DMS53 treated with DMSO at 0.1 percent for 48 hours (cell line): ENCODE measurements around the gene IQSEC1.

Experiments
- DNase-seq: peaks from one replicate; lab custom pipeline; 2025; ENCODE audit not compliant: unreplicated experiment; lab: John Stamatoyannopoulos, UW

The IQSEC1 gene

DNA sequence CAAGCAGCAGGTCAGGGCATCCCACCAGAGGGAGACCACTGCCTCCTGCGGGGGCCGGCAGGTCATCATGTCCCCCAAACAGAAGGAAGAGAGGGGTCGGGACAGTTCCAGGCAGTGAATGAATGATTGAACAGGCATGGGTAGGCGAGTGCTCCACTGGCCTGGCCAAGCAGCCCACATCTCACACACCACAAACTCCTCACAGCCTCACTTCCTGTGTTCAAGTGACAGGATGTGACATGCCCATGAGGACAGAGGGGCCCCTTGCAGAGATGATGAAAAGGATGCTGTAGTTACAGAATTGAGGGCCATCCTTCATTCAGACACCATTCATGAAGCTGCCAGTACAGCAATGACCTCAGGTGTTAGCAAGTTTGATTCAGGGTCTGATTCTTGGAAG is 3.7 kb downstream of the IQSEC1 start:
- no peak for DNase-seq

DNA sequence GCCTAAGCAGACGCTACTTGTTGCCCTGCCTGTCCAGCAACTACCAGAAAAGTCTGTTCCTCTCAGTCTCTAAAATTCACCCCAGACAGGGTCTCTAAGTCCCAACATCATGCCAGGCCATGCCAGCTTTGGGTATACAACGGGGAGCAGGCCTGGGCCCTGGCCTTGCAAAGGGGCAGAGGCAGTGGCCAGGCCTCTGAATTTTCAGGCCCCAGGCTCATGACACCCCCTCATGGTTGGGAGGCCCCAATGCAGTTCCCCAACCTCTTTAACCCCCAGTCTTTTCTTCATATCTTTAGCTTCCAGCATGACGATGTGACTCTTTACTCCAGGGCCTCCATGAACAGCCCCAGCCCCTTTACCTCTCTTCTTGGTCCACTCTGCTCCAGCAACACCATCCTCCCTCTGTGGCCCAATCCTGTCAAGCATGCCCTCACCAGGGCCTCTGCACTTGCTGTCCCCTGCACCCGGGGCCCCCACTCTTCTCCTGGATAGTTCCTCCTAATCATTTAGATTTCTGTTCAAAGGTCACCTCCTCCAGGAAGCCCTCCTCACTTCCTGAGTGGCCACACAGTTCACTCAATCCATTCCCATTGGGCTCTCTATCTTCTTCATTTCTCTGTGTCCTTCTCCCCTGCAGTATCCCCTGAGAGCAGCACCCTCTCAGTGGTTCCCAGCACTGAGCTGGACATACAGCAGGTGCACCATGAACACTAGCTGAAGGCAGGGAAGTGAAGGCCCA is 4.8 kb downstream of the IQSEC1 start:
- DNase-seq = no peak

DNA sequence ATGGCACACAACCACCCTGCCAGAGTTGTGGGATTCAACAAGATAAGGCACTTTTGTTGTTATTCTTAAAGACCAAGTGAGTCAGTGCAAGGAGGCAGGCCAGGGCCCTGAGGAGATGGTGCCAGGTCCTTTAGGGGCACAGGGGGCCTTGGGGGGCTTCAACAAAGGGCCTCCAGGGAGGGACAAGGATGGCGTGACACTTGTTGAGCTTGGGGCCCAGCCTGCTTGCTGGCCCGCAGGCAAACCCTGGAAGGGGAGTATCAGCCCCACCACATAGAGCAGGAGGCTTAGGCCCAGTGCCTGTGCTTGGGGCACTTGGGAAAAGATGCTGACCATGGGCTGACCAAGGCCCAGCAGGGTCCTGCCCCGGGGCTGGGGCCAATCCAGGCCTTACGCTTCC is 5.5 kb downstream of the IQSEC1 start:
- DNase-seq = no peak

DNA sequence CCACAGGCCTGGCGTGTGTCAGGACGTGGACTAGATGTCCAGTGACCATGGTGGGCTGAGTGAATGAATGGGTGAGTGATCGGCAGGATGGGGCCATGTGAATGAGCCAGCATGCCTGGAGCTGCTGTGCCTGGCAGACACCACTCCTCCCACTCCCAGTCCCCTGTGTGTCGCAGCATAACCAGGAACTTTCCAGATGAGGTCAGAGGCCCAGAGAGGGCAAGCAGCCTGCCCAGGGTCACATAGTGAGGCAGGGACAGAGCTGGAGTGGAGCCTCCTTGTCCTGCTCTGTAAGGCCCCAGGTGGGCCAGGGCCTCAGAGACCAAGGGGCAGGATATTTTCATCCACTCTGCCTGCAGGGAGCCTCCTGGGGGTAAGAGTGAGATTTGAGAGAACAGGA is 6.4 kb downstream of the IQSEC1 start:
- DNase-seq = no peak

DNA sequence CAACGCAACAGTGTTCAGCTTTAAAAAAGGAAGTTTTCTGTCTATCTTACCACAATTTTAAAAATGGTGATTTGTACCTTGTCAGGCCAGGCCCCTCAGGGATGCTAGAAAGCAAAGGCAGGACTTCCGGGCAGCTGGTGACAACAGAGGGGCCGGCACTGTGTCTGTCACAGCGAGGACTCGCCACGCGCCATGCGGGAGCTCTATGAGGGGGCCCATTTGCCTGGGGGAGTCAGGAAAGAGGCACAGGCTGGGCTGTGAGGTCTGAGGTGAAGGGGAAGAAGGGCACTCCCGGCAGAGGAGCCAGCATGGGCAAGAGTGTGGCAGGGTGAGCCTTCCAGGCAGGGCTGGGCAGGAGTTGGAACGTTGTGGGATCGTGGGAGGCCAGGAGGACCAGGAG is 7.0 kb downstream of the IQSEC1 start:
- DNase-seq = no peak

DNA sequence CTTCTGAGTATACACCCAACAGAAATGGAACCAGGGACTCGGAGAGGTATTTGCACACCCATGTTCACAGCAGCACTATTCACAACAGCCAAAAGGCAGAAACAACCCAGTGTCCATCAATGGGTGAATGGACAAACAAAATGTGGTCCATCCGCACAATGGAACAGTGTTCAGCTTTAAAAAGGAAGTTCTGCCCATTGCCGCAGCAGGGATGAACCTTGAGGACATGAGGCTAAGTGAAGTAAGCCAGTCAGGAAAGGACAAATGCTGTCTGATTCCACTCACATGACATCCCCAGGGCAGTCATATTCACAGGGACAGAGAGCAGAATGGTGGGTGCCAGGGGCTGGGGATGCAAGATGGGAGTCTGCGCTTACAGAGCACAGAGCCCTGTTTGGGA is 7.5 kb downstream of the IQSEC1 start:
- DNase-seq = no peak

DNA sequence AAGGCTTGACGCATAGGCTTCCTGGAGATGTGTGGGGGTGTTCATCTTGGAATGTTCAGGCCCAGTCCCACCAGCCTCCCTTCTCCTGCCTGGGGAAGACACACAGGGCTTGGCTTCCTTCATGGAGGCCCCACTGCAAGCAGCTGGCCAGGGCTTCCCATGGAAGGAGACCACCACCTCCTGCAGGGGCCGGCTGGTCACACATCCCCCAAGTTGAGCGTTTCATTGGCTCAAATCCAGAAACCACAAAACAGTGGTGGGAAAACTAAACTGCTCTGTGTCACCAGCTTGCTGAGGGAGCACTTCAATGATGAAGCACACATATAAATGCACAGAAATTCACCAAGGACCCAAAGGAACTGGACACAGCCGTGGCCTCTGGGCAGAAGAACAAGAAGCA is 8.3 kb downstream of the IQSEC1 start:
- DNase-seq = no peak

DNA sequence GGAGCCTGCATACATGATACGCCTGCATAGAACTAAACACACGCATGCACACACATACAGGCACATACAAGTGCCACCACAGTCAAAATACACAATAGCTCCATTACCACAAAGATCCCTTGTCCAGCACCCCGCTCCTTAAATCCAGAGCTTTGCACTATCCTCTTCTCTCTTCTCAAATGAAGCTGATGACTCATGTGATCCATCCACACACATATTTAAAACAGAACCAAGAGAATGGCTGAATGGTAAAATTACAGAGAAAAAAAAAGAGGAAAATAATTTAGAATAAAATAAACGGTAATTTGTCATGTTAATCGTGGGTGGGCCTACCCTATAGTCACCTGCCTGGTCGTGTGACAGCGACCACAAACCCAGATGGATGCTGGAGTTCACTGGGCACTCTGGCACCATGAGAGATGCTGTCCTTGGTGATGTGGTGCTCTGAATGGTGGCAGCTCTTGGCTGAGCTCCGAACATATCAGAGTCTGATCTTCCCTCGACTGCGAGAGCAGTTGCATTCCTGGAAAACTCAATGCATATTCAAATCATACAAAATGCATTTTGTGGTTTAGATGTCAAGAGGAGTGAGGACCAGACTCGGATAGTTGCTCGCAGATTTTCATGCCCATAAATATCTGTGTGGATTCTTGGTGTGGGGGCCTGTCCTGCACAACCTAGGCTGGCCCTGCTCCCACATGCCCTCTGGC is 8.9 kb downstream of the IQSEC1 start:
- DNase-seq = no peak

DNA sequence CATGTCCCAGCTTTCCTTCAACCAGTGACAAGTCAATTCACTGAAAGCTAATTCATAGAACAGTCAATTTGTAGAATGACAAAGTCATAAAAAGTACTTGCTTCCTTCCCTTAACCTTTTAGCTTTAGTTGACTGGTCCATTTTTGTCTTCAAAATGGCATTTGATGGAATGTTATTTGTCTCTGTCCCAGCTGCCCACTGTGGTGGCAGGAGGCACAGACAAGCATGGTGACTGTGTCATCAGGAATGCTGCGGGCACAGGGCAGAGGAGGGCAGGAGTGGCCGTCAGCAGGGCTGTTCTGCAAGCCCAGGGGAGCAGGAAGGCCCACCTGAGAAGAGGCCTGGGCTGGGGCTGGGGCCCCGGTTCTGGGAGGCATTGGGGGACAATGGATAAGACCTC is 10.0 kb downstream of the IQSEC1 start:
- no peak for DNase-seq

DNA sequence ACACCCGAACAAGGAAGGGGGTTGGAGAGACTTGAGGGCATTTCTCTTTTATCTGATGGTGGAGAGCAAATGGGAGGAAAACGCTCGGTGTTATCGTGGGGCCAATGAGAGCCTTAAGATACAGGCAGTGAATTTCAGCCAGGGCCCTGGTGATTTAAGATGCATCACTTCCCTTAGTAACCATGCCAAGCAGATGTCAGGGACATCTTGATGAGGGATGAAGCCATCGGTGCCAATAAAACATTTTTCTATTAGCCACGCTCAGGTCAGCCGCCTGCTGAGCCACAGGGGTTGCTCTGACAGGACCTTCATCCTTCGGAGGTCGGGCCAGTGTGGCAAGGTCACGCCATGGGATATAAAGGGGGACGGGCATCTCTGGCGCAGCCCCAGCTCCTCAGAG is 10.6 kb downstream of the IQSEC1 start:
- no peak for DNase-seq

DNA sequence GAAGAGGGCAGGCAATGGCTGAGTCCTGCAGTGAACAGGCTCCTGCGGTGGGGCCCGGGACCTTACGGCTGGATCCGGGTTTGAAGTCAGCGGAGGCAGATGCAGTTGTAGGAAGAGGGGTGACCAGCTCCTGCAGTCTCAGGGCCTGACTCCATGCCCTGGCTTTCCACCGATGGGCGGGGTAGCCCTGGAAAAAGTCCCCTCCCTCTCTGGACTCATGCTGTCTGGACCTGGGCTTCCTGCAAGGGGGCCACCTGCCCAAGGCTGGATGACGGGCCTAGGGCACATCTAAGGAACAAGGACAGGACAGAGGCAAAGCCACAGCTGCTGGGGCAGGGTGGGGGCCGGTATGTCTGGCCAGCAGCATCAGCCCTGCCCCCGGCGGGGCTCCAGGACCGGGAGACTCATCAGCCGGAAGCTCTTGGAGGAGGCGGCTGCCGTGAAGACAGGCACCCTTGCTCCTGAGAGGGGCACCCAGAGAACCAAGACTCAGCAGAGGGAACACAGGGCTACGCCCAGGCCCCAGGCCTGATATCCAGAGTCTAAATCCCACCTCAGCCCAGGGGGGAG is 12.8 kb downstream of the IQSEC1 start:
- DNase-seq = no peak

DNA sequence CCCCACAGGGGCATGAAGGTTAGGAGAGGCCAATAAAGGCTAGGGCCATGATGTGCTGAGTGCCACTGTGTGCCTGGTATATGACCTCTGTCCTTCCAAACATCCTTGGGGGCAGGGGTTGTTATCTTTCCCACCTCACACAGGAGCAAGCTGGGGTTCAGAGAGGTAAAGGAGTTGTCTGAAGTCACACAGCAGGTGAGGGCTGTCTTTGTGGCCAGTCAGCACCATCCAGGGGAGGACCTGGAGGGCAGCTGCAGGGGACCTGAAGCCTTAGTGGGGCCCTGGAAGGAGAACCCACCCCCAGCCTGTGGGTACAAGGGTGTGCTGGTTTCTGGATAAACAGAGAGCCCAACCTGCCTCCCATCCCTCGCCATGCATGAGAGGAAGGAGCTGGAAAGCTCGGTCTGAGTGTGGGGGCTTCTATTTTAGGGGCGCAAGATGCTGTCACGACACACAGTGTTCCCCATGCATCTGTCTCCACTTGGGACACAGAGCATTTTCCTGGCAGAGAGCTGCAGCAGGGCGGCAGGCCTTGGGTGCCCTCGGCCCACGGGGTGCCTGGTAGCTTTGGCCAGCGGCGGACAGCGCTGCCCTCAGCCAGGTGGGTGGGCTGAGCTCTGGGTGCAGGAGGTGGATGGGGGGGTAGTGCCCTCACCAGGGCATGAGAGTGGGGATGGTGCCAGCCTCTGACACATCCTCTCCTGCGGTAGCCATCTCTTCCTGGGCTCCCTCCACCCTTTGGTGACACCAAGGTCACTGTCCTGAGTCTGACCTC is 14.7 kb downstream of the IQSEC1 start:
- DNase-seq = no peak

DNA sequence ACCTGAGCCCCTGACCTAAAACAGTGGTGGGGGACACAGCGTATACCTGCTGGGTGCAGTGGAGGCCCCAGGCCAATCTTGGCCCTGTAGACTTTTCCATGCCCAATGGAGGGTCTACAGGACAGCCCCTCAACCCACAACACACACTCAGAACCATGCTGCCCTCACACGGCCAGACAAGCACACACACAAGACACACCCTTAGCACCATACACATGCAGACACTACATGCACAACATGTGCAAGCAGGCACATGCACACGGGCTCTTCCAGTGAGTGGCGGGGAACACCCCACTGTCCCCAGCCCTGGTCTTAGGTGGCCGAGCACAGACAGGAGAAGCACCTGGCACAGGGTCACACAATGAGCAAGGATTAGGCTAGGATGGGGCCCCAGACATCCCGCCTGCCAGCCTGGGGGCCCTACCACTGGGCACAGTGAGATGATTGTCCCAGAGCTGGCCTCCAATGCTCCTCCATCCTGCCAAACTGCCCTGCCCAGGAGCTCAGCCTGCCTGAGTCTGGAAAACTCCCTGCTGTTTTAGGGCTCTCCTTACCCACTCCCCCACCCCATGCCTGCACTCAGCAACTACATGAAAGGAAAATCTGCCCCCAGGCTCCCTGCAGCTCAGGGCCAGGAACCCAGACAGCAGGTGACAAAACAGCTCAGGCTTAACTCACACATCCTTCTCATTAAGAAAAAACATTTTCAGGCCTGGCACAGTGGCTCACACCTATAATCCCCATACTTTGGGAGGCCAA is 15.8 kb downstream of the IQSEC1 start:
- no peak for DNase-seq

DNA sequence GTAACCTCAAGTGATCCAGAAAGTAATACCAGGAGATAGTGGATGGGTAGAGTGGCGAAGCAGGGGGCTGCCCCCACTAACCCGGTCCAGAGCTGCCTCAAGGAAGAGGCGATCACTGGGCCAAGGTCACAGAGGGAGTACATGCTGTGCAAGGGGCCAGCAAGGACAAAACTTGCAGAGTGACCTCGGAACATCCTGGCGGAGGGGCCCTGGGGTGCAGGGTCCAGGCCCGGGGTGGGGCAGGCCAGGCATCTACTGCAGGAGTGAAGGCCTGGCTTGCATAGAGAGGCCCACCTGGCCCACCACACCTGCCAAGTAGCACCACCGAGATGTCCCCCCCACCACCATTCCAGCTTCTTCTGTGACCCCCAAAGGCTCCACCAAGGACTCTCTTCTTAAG is 17.6 kb downstream of the IQSEC1 start:
- DNase-seq = no peak

DNA sequence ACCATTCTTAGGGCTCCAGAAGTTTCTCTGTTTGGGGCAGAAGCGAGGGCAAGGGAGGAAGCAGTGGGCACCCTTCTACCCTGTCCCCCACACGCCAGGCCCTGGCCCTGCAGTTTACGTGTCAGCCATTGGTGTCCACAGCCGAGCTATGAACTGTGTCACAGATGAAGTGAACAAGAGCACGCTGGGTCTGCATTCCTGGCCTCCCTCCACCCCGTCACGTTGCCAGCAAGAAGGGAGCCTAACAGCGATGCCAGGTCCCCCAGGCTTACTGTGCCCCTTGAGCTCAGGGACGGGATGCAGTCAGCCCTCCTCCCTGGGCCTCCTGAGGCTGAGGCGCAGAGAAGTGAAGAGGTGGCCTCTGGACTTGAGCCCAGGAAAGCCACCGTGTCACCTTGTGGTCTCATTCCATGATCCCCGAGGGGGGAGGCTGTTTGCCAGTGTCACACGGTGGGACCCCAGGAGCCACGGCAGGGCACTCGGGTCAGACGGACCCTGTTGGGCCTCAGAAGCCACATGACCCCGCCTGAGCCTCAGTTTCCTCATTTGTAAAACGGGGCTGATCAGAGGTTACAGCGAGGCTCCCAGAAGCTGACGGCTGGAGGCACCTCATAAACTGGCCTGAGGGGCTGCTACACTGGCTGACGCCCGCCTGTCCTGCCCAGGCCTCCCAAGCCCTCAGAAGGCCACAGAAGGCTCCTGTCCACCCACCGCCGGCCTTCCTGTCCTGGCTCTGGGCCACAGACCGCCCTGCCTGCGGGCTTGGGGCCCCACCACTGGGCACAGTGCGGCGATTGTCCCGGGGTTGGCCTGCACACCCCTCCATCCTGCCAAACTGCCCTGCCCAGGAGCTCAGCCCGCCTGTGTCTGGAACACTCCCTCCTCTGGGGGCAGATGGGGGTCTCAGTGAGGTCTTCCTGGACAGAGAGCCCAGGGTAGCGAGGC is 18.6 kb downstream of the IQSEC1 start:
- DNase-seq = no peak

DNA sequence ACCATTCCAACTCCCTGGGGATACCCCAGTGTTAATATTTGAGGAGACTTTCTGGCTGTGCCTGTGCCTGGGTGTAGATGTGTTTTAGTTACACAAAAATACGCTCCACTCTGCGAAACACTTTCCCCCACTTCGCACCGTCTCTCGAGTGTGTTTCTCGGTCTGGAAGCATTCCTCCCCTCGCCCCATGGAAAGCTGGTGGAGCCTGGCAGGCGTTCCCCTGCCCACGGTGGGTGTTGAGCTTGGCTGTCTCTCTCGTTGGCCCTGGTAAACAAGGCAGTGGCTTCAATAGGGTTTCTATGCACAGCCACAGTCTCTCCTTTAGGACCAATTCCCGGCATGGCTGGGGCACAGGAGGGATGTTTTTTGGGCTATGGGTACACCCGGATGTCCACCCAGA is 19.3 kb downstream of the IQSEC1 start:
- DNase-seq = no peak

DNA sequence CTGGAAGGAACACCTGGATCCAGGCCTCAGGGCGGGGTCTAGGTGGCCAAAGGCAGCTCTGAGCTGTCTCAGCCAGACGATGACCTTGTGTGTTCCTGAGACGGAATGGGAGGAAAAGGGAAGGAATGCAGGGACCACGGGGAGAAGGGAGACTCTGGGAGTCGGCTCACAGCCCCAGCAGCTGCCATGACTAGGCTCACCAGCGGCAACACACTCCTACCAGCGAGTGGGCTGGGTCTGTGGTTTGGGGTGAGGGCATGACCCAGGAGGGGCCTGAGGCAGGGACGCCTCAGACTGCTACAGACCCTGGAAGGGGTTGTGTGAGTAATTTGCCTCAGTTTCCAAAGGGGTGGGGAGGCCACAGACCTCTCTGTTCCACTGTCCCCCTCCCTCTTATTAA is 19.8 kb downstream of the IQSEC1 start:
- no peak for DNase-seq

DNA sequence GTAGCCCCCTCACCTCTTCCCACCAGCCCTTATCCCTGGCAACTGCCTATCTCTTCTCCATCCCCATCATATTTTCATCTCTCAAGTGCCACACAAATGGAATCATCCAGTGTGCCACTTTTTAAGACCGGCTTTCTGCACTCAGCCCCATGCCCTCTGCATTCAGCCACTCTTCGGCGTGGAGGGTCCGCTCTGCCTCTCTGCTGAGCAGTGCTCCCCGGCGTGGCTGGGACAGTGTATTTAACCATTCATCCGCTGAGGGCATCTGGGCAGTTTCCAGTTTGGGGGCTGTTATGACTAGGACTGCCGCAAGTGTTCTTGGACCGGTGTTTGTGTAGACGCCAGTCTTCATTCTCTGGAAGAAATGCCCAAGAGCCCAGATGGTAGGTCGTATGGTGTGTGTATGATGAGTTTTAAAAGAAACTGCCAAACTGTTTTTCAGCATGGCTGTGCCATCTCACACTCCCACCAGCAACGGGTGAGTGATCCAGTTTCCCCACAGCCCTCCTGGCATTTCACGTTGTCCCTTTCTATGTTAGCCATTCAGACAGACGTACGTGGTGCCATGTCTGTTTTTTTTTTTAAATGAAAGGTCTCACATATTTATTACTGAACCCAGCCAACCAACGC is 20.9 kb downstream of the IQSEC1 start:
- no peak for DNase-seq

DNA sequence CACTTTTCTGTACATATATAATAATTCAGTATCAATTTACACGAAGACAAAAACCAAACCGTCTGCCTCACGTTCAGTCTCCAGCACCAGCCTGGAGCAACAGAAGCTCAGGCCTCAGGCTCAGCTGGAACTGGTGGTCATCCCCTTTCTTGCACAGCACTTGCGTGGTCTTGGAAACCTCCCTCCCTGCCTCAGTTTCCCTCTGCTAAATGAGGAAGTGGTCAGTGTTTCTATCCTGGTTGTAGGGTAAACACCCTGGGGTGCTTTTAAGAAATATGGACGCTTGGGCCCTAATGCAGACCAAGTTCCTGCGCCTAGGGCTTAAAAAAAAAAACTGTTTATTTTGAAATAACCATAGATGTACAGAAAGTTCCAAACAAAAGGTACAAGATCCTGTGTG is 21.6 kb downstream of the IQSEC1 start:
- no peak for DNase-seq
